Measurements from ENCODE around the gene LEF1. TPM values are rescaled to one million over a fixed set of nuclear protein-coding genes. Genes with fewer than 3 reads are reported as not detected.
"Not testable (repeated sequence)": the region's sequence is repeated elsewhere in the genome, so short reads cannot be mapped to it uniquely, and the experiment has no call there.

The LEF1 gene
- total RNA-seq, 1 experiment from 2014 or later = 2.0 TPM

DNA sequence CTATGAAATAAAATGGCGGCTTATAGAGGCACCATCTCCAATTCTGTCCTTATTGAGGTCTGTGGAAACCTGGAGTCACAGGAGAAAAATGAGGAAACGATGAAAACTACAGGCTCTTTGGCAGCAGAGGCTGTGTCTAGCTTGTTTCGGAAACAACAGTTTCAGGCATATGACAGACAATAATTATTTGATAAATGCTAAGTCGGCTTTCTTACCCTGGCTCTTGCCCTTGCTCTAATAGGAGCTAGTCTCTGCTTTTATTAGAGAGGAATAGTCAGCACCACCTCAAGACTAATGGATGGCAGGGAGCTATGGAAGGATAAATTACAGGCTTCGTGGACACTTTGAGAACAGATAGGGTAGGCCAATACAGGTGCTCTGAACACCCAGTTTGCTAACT, 154.8 kb downstream of the LEF1 start:
- Mint-ChIP-seq H3K4me3 (ENCODE audit: unreplicated experiment) (no peak overlapping the region), H3K27ac (ENCODE audit: low read depth, unreplicated experiment) (no peak overlapping the region), H3K27me3 (ENCODE audit: insufficient read depth, unreplicated experiment) (no peaks in the 10 kb centered on the region), H3K36me3 (ENCODE audit: insufficient read depth, unreplicated experiment) (peaks cover 32% of the 10 kb centered on the region), H3K4me1 (ENCODE audit: insufficient read depth, unreplicated experiment) (peaks cover 5% of the 10 kb centered on the region), H3K9me3 (ENCODE audit: unreplicated experiment) (no peaks in the 10 kb centered on the region)
- intact Hi-C loops (cut with micrococcal nuclease) = no loop called here
- POLR2A ChIA-PET = interaction anchor here (1.7 kb wide), 1 partner anchor 24 kb away, joined by 5 read pairs; the partner anchor contains the start of gene HADH
- BruUV-seq (replicated peaks) = no TSS peak
- TF ChIP-seq, protein P1, sequence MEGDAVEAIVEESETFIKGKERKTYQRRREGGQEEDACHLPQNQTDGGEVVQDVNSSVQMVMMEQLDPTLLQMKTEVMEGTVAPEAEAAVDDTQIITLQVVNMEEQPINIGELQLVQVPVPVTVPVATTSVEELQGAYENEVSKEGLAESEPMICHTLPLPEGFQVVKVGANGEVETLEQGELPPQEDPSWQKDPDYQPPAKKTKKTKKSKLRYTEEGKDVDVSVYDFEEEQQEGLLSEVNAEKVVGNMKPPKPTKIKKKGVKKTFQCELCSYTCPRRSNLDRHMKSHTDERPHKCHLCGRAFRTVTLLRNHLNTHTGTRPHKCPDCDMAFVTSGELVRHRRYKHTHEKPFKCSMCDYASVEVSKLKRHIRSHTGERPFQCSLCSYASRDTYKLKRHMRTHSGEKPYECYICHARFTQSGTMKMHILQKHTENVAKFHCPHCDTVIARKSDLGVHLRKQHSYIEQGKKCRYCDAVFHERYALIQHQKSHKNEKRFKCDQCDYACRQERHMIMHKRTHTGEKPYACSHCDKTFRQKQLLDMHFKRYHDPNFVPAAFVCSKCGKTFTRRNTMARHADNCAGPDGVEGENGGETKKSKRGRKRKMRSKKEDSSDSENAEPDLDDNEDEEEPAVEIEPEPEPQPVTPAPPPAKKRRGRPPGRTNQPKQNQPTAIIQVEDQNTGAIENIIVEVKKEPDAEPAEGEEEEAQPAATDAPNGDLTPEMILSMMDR (IDR thresholded peaks at IDR 0.05; ENCODE audit: unreplicated experiment) = no peak
- DNase-seq (ENCODE audit: unreplicated experiment) = no peak
- CTCF ChIA-PET = interaction anchor here (0.5 to 1.7 kb wide), 13 partner anchors 10 to 624 kb away, joined by 3 to 17 read pairs (median 4); no protein-coding TSS in a partner anchor

GRCh38 chr4:108013327-108013726, 155.4 kb downstream of the LEF1 start:
- DNase-seq (ENCODE audit: unreplicated experiment) = no peak
- Mint-ChIP-seq H3K4me3 (ENCODE audit: unreplicated experiment) (no peak overlapping the region), H3K36me3 (ENCODE audit: insufficient read depth, unreplicated experiment) (peaks cover 32% of the 10 kb centered on the region), H3K27ac (ENCODE audit: low read depth, unreplicated experiment) (no peak overlapping the region), H3K9me3 (ENCODE audit: unreplicated experiment) (no peaks in the 10 kb centered on the region), H3K27me3 (ENCODE audit: insufficient read depth, unreplicated experiment) (no peaks in the 10 kb centered on the region), H3K4me1 (ENCODE audit: insufficient read depth, unreplicated experiment) (peaks cover 11% of the 10 kb centered on the region)
- POLR2A ChIA-PET = interaction anchor here (1.7 kb wide), 1 partner anchor 23 kb away, joined by 5 read pairs; the partner anchor contains the start of gene HADH
- intact Hi-C loops (cut with micrococcal nuclease) = no loop called here
- TF ChIP-seq, protein P1 (IDR thresholded peaks at IDR 0.05; ENCODE audit: unreplicated experiment) = no peak
- BruUV-seq (replicated peaks) = no TSS peak
- CTCF ChIA-PET = interaction anchor here (0.7 to 1.7 kb wide), 9 partner anchors 9 to 559 kb away, joined by 3 to 17 read pairs (median 5); no protein-coding TSS in a partner anchor

DNA sequence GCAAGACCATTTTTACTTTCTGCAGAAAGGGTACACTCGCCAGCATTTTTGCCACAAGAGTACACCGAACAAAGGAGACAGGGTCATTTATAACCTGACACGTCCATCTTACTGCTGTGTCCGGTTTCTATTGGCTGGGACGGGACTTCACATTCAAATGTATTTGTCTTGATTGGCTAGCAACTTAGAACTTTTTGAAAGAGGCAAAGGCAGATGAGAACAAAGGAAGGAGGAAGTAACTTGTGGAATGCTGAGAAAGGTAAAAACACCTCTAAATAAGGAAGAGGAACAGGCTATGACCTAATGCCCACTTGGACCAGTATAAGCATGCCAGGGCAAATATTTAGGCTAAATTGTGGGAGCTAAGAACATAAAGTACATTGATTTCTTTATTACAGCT, 156.3 kb downstream of the LEF1 start:
- H3K27me3 Mint-ChIP-seq (ENCODE audit: insufficient read depth, unreplicated experiment); H3K27ac Mint-ChIP-seq (ENCODE audit: low read depth, unreplicated experiment); H3K9me3 Mint-ChIP-seq (ENCODE audit: unreplicated experiment); POLR2A ChIA-PET; DNase-seq (ENCODE audit: unreplicated experiment); intact Hi-C loops (cut with micrococcal nuclease); H3K4me3 Mint-ChIP-seq (ENCODE audit: unreplicated experiment); BruUV-seq (replicated peaks): not testable (repeated sequence)
- peaks cover 13% of the 10 kb centered on the region for H3K4me1 Mint-ChIP-seq (ENCODE audit: insufficient read depth, unreplicated experiment)
- CTCF ChIA-PET = interaction anchor here (0.8 to 0.9 kb wide), 2 partner anchors 559 to 560 kb away, joined by 3 read pairs; no protein-coding TSS in a partner anchor
- peaks cover 29% of the 10 kb centered on the region for H3K36me3 Mint-ChIP-seq (ENCODE audit: insufficient read depth, unreplicated experiment)

- peaks cover 13% of the 10 kb centered on the region for H3K4me1 Mint-ChIP-seq (ENCODE audit: insufficient read depth, unreplicated experiment)
- no TSS peak for BruUV-seq (replicated peaks)
- no peak overlapping the region for H3K27ac Mint-ChIP-seq (ENCODE audit: low read depth, unreplicated experiment)
- DNase-seq (ENCODE audit: unreplicated experiment) = no peak
- peaks cover 17% of the 10 kb centered on the region for H3K36me3 Mint-ChIP-seq (ENCODE audit: insufficient read depth, unreplicated experiment)
- no peak overlapping the region for H3K4me3 Mint-ChIP-seq (ENCODE audit: unreplicated experiment)
- no peaks in the 10 kb centered on the region for H3K27me3 Mint-ChIP-seq (ENCODE audit: insufficient read depth, unreplicated experiment)
- TF ChIP-seq, protein P1 (IDR thresholded peaks at IDR 0.05; ENCODE audit: unreplicated experiment) = no peak
- POLR2A ChIA-PET = no interaction called here
- intact Hi-C loops (cut with micrococcal nuclease) = no loop called here
- CTCF ChIA-PET = interaction anchor here (0.7 to 1.8 kb wide), 2 partner anchors 8 to 18 kb away, joined by 4 to 15 read pairs; no protein-coding TSS in a partner anchor
- no peaks in the 10 kb centered on the region for H3K9me3 Mint-ChIP-seq (ENCODE audit: unreplicated experiment)
Measured at GRCh38 chr4:108010167-108010566, 158.6 kb downstream of the LEF1 start.
